Peyer's patch (tissue), 4 donors: Measurements from ENCODE around the gene USP24.
"Not testable (repeated sequence)": the region's sequence is repeated elsewhere in the genome, so short reads cannot be mapped to it uniquely, and the experiment has no call there.

Experiments used
- POLR2A ChIP-seq, 2 donors: fragments of 450-650 bp; IDR thresholded peaks; one replicate each; pipeline ENCODE4 v1.5.1; 2017; ENCODE audit warnings: antibody characterized with exemption in 2 of 2, mild to moderate bottlenecking in 2 of 2, moderate library complexity in 2 of 2
- TF ChIP-seq, protein P1 (sequence below), 6 experiments: fragments of 450-650 bp in 4 of 6; fragments of 200-600 bp in 2 of 6; sonication (generic) in 1 of 6; IDR thresholded peaks; one replicate each; pipeline ENCODE4 v1.5.1; 2017 to 2019; ENCODE audit warnings: antibody characterized with exemption in 6 of 6, mild to moderate bottlenecking in 3 of 6, moderate library complexity in 1 of 6

DNA sequence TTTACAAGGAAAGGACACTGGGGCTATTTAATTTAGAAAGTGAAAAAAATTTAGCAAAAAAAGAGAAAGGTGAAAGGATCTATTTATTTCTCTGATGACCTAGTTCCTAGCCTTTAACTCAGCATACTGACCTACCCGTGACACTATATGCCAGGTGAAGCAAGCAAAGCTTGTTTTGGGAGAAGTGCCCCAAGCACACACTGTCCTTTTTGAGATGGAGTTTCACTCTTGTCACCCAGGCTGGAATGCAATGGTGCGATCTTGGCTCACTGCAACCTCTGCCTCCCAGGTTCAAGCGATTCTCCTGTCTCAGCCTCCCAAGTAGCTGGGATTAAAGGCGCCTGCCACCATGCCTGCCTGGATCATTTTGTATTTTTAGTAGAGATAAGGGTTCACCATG, 14.6 kb upstream of the USP24 start:
- TF ChIP-seq, protein P1, sequence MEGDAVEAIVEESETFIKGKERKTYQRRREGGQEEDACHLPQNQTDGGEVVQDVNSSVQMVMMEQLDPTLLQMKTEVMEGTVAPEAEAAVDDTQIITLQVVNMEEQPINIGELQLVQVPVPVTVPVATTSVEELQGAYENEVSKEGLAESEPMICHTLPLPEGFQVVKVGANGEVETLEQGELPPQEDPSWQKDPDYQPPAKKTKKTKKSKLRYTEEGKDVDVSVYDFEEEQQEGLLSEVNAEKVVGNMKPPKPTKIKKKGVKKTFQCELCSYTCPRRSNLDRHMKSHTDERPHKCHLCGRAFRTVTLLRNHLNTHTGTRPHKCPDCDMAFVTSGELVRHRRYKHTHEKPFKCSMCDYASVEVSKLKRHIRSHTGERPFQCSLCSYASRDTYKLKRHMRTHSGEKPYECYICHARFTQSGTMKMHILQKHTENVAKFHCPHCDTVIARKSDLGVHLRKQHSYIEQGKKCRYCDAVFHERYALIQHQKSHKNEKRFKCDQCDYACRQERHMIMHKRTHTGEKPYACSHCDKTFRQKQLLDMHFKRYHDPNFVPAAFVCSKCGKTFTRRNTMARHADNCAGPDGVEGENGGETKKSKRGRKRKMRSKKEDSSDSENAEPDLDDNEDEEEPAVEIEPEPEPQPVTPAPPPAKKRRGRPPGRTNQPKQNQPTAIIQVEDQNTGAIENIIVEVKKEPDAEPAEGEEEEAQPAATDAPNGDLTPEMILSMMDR (IDR thresholded peaks at IDR 0.05): not testable (repeated sequence)
- not testable (repeated sequence) for TF ChIP-seq POLR2A (IDR thresholded peaks at IDR 0.05)
